GM06990 (cell line): ENCODE measurements around the gene ELP4.

Source experiments
- DNase-seq: peaks from one replicate; pipeline ENCODE4 v3.0.0-alpha.2; 2011; ENCODE audit not compliant: insufficient read length; ENCODE audit errors: extremely low read depth
- H3K27me3 ChIP-seq: replicated peaks from 2 replicates; pipeline ENCODE4 v1.6.0; 2011; ENCODE audit warnings: low read length; ENCODE audit not compliant: control insufficient read depth, insufficient read depth
- H3K36me3 ChIP-seq: 2 replicates; pipeline ENCODE4 v1.5.1; 2011; ENCODE audit warnings: low read length; ENCODE audit not compliant: control insufficient read depth, insufficient read depth
- H3K4me3 ChIP-seq: replicated peaks from 2 replicates; pipeline ENCODE4 v1.5.1; 2011; ENCODE audit warnings: low read depth, mild to moderate bottlenecking, control low read depth, low read length
- TF ChIP-seq, protein P1 (sequence below): IDR thresholded peaks from 2 replicates; pipeline ENCODE4 v1.5.1; 2011; ENCODE audit warnings: low read length, control low read depth, mild to moderate bottlenecking, inconsistent platforms; ENCODE audit not compliant: insufficient read depth, poor library complexity, severe bottlenecking

ELP4 gene

DNA sequence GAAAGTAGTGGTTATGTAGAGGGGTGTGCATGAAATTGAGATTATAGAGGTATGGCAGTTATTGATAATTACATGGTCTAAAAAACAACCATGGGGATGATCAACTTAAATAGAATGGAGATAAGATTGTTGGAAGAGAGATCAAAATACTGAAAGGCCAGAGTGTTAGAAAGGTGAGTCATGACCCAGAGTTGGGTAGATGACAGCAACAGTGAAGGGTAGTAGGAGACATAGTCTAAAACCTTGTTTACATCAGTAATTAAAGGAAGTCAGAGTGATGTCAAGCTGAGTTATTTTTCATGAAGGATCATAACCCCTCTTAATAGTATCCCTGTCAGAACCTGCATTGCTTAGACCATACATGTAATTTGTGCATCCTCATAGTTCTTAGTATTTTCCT is 110.9 kb downstream of the ELP4 start:
- Histone ChIP-seq H3K4me3 (no peak overlapping the region), H3K36me3 (no peaks in the 10 kb centered on the region), H3K27me3 (no peaks in the 10 kb centered on the region)
- TF ChIP-seq, protein P1, sequence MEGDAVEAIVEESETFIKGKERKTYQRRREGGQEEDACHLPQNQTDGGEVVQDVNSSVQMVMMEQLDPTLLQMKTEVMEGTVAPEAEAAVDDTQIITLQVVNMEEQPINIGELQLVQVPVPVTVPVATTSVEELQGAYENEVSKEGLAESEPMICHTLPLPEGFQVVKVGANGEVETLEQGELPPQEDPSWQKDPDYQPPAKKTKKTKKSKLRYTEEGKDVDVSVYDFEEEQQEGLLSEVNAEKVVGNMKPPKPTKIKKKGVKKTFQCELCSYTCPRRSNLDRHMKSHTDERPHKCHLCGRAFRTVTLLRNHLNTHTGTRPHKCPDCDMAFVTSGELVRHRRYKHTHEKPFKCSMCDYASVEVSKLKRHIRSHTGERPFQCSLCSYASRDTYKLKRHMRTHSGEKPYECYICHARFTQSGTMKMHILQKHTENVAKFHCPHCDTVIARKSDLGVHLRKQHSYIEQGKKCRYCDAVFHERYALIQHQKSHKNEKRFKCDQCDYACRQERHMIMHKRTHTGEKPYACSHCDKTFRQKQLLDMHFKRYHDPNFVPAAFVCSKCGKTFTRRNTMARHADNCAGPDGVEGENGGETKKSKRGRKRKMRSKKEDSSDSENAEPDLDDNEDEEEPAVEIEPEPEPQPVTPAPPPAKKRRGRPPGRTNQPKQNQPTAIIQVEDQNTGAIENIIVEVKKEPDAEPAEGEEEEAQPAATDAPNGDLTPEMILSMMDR: no peak
- no peak for DNase-seq

DNA sequence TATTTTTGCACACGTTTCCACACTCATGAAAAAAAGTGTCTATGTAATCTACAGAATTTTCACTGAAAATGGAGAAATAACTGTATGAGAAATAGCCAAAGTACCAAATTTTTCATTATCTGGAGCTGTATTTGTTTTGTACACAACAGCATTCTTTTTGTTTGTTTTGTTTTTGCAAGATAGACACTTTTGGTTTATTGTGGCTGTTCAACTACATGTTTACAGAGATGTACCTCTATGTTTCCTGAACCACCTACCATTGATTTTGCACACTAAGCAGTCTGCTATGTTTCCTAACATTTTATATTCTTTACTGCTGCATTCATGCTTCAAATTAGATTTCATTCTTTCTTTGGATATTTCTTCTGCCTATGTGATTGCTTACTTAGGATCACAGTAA is 116.3 kb downstream of the ELP4 start:
- Histone ChIP-seq H3K4me3 (no peak overlapping the region), H3K27me3 (no peaks in the 10 kb centered on the region), H3K36me3 (no peaks in the 10 kb centered on the region)
- DNase-seq: no peak
- TF ChIP-seq, protein P1: no peak

DNA sequence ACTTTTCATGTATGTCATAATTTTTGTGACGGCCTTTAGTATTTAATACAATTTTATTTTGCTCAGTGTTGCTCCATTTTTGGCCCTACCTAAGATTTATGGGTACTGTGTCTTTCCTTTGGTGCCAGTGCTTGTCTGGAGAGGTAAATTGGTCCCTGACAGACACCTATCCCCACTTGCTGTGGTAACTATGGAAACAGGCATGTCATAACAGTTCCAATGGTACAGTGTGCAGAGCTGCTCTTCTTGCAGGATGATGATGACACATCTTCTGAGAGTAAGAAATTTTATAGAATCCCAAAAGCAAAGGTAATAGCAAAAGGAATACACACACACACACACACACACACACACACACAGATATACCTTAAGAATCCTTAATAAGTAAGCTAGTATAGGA is 118.5 kb downstream of the ELP4 start:
- Histone ChIP-seq H3K27me3 (no peaks in the 10 kb centered on the region), H3K4me3 (no peak overlapping the region), H3K36me3 (no peaks in the 10 kb centered on the region)
- TF ChIP-seq, protein P1: no peak
- no peak for DNase-seq

GRCh38 chr11:31636983-31637382 is 127.4 kb downstream of the ELP4 start:
- H3K4me3 ChIP-seq: no peak overlapping the region
- no peak for DNase-seq
- H3K27me3 ChIP-seq: no peaks in the 10 kb centered on the region
- no peaks in the 10 kb centered on the region for H3K36me3 ChIP-seq
- TF ChIP-seq, protein P1: no peak

GRCh38 chr11:31640611-31641010 is 131.0 kb downstream of the ELP4 start:
- no peaks in the 10 kb centered on the region for H3K36me3 ChIP-seq
- H3K27me3 ChIP-seq: no peaks in the 10 kb centered on the region
- TF ChIP-seq, protein P1: no peak
- no peak for DNase-seq
- no peak overlapping the region for H3K4me3 ChIP-seq

- H3K36me3 ChIP-seq: no peaks in the 10 kb centered on the region
- no peak overlapping the region for H3K4me3 ChIP-seq
- DNase-seq: no peak
- TF ChIP-seq, protein P1: peak; percentile 61
- no peaks in the 10 kb centered on the region for H3K27me3 ChIP-seq
Measured at GRCh38 chr11:31641477-31642062, 132.0 kb downstream of the ELP4 start.
